GM19351 (cell line): ENCODE results near the gene UROC1.

Experiments used
- ATAC-seq: cut with Tn5 transposase; IDR thresholded peaks from one replicate; pipeline ENCODE4 v1.9.1; 2021; ENCODE audit warnings: mild to moderate bottlenecking, moderate library complexity; ENCODE audit not compliant: unreplicated experiment

The UROC1 gene

GRCh38 chr3:126446301-126446700 lies 71.3 kb downstream of the UROC1 start:
- ATAC-seq: no peak

- no peak for ATAC-seq
Observed at GRCh38 chr3:126445506-126445905, 72.1 kb downstream of the UROC1 start.

GRCh38 chr3:126442856-126443242 lies 74.7 kb downstream of the UROC1 start:
- no peak for ATAC-seq

- no peak for ATAC-seq
Observed at GRCh38 chr3:126442094-126442855, 75.3 kb downstream of the UROC1 start.

GRCh38 chr3:126441256-126441880 lies 76.2 kb downstream of the UROC1 start:
- no peak for ATAC-seq

GRCh38 chr3:126440709-126440995 lies 76.9 kb downstream of the UROC1 start:
- no peak for ATAC-seq

- no peak for ATAC-seq
Observed at GRCh38 chr3:126439968-126440708, 77.4 kb downstream of the UROC1 start.

GRCh38 chr3:126439346-126439967 lies 78.1 kb downstream of the UROC1 start:
- ATAC-seq: no peak

GRCh38 chr3:126438746-126439145 lies 78.8 kb downstream of the UROC1 start:
- ATAC-seq: no peak

- no peak for ATAC-seq
Observed at GRCh38 chr3:126438186-126438585, 79.4 kb downstream of the UROC1 start.

GRCh38 chr3:126436826-126437717 lies 80.5 kb downstream of the UROC1 start:
- no peak for ATAC-seq

GRCh38 chr3:126435456-126436315 lies 81.9 kb downstream of the UROC1 start:
- no peak for ATAC-seq

- no peak for ATAC-seq
Observed at GRCh38 chr3:126434931-126435411, 82.6 kb downstream of the UROC1 start.

GRCh38 chr3:126434264-126434590 lies 83.3 kb downstream of the UROC1 start:
- ATAC-seq: no peak

GRCh38 chr3:126433496-126434263 lies 83.9 kb downstream of the UROC1 start:
- no peak for ATAC-seq

- no peak for ATAC-seq
Observed at GRCh38 chr3:126433105-126433430, 84.5 kb downstream of the UROC1 start.

GRCh38 chr3:126432361-126433104 lies 85.0 kb downstream of the UROC1 start:
- no peak for ATAC-seq
